GM21447 (cell line): Measurements from ENCODE around the gene ATOH8.
"Not testable (repeated sequence)": the region's sequence is repeated elsewhere in the genome, so short reads cannot be mapped to it uniquely, and the experiment has no call there.

ENCODE experiments used
- ATAC-seq: cut with Tn5 transposase; IDR thresholded peaks from one replicate; pipeline ENCODE4 v1.9.1; 2021; ENCODE audit not compliant: unreplicated experiment

Gene ATOH8

GRCh38 chr2:85753525-85754312 lies at the start of gene ATOH8:
ATOH8 (plus strand) TSS chr2:85753991; CDS start chr2:85754190, 199 bp downstream.
- no peak for ATAC-seq

GRCh38 chr2:85704038-85704437 lies 49.8 kb upstream of the ATOH8 start:
- no peak for ATAC-seq

GRCh38 chr2:85704800-85705679 lies 48.8 kb upstream of the ATOH8 start:
- ATAC-seq: peak; percentile 76

GRCh38 chr2:85705680-85706039 lies 48.1 kb upstream of the ATOH8 start:
- no peak for ATAC-seq

- no peak for ATAC-seq
Measured at GRCh38 chr2:85706063-85706462, 47.7 kb upstream of the ATOH8 start.

GRCh38 chr2:85706599-85707296 lies 47.0 kb upstream of the ATOH8 start:
- no peak for ATAC-seq

- ATAC-seq: peak; percentile 48
Measured at GRCh38 chr2:85707304-85707703, 46.5 kb upstream of the ATOH8 start.

GRCh38 chr2:85708641-85709040 lies 45.1 kb upstream of the ATOH8 start:
- ATAC-seq: no peak

- no peak for ATAC-seq
Measured at GRCh38 chr2:85709401-85709811, 44.4 kb upstream of the ATOH8 start.

- no peak for ATAC-seq
Measured at GRCh38 chr2:85710687-85711577, 42.9 kb upstream of the ATOH8 start.

- ATAC-seq: no peak
Measured at GRCh38 chr2:85711578-85712060, 42.2 kb upstream of the ATOH8 start.

GRCh38 chr2:85712336-85712735 lies 41.5 kb upstream of the ATOH8 start:
- no peak for ATAC-seq

- no peak for ATAC-seq
Measured at GRCh38 chr2:85712849-85713612, 40.8 kb upstream of the ATOH8 start.

GRCh38 chr2:85713836-85714235 lies 40.0 kb upstream of the ATOH8 start:
- no peak for ATAC-seq

GRCh38 chr2:85714421-85714820 lies 39.4 kb upstream of the ATOH8 start:
- not testable (repeated sequence) for ATAC-seq

GRCh38 chr2:85714841-85715240 lies 39.0 kb upstream of the ATOH8 start:
- ATAC-seq: no peak

GRCh38 chr2:85716346-85716914 lies 37.4 kb upstream of the ATOH8 start:
- no peak for ATAC-seq

GRCh38 chr2:85717308-85718008 lies 36.3 kb upstream of the ATOH8 start:
- ATAC-seq: no peak

GRCh38 chr2:85718009-85718391 lies 35.8 kb upstream of the ATOH8 start:
- no peak for ATAC-seq
